ENCODE measurements around the gene GABRR3. TPM values are rescaled to one million over a fixed set of nuclear protein-coding genes. Genes with fewer than 3 reads are reported as not detected.

GABRR3 gene
- total and polyA plus RNA-seq, 2 donors (not counting 1 experiment from before 2014, with no cell fraction given): not detected

GRCh38 chr3:98008855-98009254 is 26.3 kb downstream of the GABRR3 start:
- no peaks in the 10 kb centered on the region for H3K36me3 ChIP-seq (ENCODE audit: control insufficient read depth, insufficient read depth, low read length)
- H3K79me2 ChIP-seq (ENCODE audit: control insufficient read depth, insufficient read depth, low read length): no peaks in the 10 kb centered on the region
- no peak for DNase-seq (ENCODE audit: low read depth in 2 of 2)
- no peak overlapping the region for H3K4me2 ChIP-seq (ENCODE audit: extremely low read depth, insufficient read depth, low read length)
- TF ChIP-seq EZH2 (IDR thresholded peaks at IDR 0.05; ENCODE audit: low read length, missing control alignments) (no peak), CTCF (conservative IDR thresholded peaks at IDR 0.05 in 1 of 2, IDR thresholded peaks at IDR 0.05 in 1 of 2; ENCODE audit: low read depth in 1 of 2, low read length in 2 of 2) (no peak)
- H3K27ac ChIP-seq (ENCODE audit: insufficient read depth, low read length): no peak overlapping the region
- H2AFZ ChIP-seq (ENCODE audit: low read length): no peak overlapping the region
- H3K4me3 ChIP-seq (replicated peaks in 1 of 4; ENCODE audit: control extremely low read depth in 1 of 4, insufficient read depth in 1 of 4, low read depth in 3 of 4, low read length in 4 of 4): no peak overlapping the region
- no peak overlapping the region for H3K9ac ChIP-seq (ENCODE audit: insufficient read depth, low read length)
- H3K4me1 ChIP-seq (ENCODE audit: control insufficient read depth, extremely low read depth, insufficient read depth, low read length): peaks cover 4% of the 10 kb centered on the region
- no peaks in the 10 kb centered on the region for H3K9me3 ChIP-seq (ENCODE audit: control insufficient read depth, insufficient read depth, low read depth, low read length)
- H3K27me3 ChIP-seq (ENCODE audit: control insufficient read depth, insufficient read depth, low read length): no peaks in the 10 kb centered on the region
- H4K20me1 ChIP-seq (ENCODE audit: control insufficient read depth, extremely low read depth, insufficient read depth, low read length): no peaks in the 10 kb centered on the region

GRCh38 chr3:98005438-98005837 is 29.7 kb downstream of the GABRR3 start:
- TF ChIP-seq EZH2 (IDR thresholded peaks at IDR 0.05; ENCODE audit: low read length, missing control alignments) (no peak), CTCF (conservative IDR thresholded peaks at IDR 0.05 in 1 of 2, IDR thresholded peaks at IDR 0.05 in 1 of 2; ENCODE audit: low read depth in 1 of 2, low read length in 2 of 2) (no peak)
- Histone ChIP-seq H3K36me3 (ENCODE audit: control insufficient read depth, insufficient read depth, low read length) (no peaks in the 10 kb centered on the region), H3K9me3 (ENCODE audit: control insufficient read depth, insufficient read depth, low read depth, low read length) (no peaks in the 10 kb centered on the region), H3K27ac (ENCODE audit: insufficient read depth, low read length) (no peak overlapping the region), H3K4me1 (ENCODE audit: control insufficient read depth, extremely low read depth, insufficient read depth, low read length) (no peaks in the 10 kb centered on the region), H3K27me3 (ENCODE audit: control insufficient read depth, insufficient read depth, low read length) (no peaks in the 10 kb centered on the region), H3K79me2 (ENCODE audit: control insufficient read depth, insufficient read depth, low read length) (no peaks in the 10 kb centered on the region), H4K20me1 (ENCODE audit: control insufficient read depth, extremely low read depth, insufficient read depth, low read length) (no peaks in the 10 kb centered on the region), H3K9ac (ENCODE audit: insufficient read depth, low read length) (no peak overlapping the region), H2AFZ (ENCODE audit: low read length) (no peak overlapping the region), H3K4me3 (replicated peaks in 1 of 4; ENCODE audit: control extremely low read depth in 1 of 4, insufficient read depth in 1 of 4, low read depth in 3 of 4, low read length in 4 of 4) (no peak overlapping the region), H3K4me2 (ENCODE audit: extremely low read depth, insufficient read depth, low read length) (no peak overlapping the region)
- DNase-seq (ENCODE audit: low read depth in 2 of 2): no peak

GRCh38 chr3:98004721-98005120 is 30.4 kb downstream of the GABRR3 start:
- Histone ChIP-seq H3K79me2 (ENCODE audit: control insufficient read depth, insufficient read depth, low read length) (no peaks in the 10 kb centered on the region), H3K27me3 (ENCODE audit: control insufficient read depth, insufficient read depth, low read length) (no peaks in the 10 kb centered on the region), H3K27ac (ENCODE audit: insufficient read depth, low read length) (no peak overlapping the region), H4K20me1 (ENCODE audit: control insufficient read depth, extremely low read depth, insufficient read depth, low read length) (no peaks in the 10 kb centered on the region), H3K36me3 (ENCODE audit: control insufficient read depth, insufficient read depth, low read length) (no peaks in the 10 kb centered on the region), H3K4me3 (replicated peaks in 1 of 4; ENCODE audit: control extremely low read depth in 1 of 4, insufficient read depth in 1 of 4, low read depth in 3 of 4, low read length in 4 of 4) (no peak overlapping the region), H3K9ac (ENCODE audit: insufficient read depth, low read length) (no peak overlapping the region), H3K4me2 (ENCODE audit: extremely low read depth, insufficient read depth, low read length) (no peak overlapping the region), H3K9me3 (ENCODE audit: control insufficient read depth, insufficient read depth, low read depth, low read length) (no peaks in the 10 kb centered on the region), H3K4me1 (ENCODE audit: control insufficient read depth, extremely low read depth, insufficient read depth, low read length) (no peaks in the 10 kb centered on the region), H2AFZ (ENCODE audit: low read length) (no peak overlapping the region)
- no peak for DNase-seq (ENCODE audit: low read depth in 2 of 2)
- TF ChIP-seq CTCF (conservative IDR thresholded peaks at IDR 0.05 in 1 of 2, IDR thresholded peaks at IDR 0.05 in 1 of 2; ENCODE audit: low read depth in 1 of 2, low read length in 2 of 2): no peak
- TF ChIP-seq EZH2 (IDR thresholded peaks at IDR 0.05; ENCODE audit: low read length, missing control alignments): no peak
